ENCODE data around the gene CEND1.

CEND1 gene

GRCh38 chr11:811446-812245 lies 21.8 kb upstream of the CEND1 start:
- no peak for DNase-seq (ENCODE audit: low spot score)

GRCh38 chr11:810040-810567 lies 20.2 kb upstream of the CEND1 start:
- DNase-seq (ENCODE audit: low spot score) = no peak

- peak; percentile 95 for DNase-seq (ENCODE audit: low spot score)
Measured at GRCh38 chr11:809287-810039, 19.6 kb upstream of the CEND1 start, which contains the start of gene RPLP2. RPLP2 (plus strand) TSS chr11:809967; CDS start chr11:810235, 268 bp downstream.

- no peak for DNase-seq (ENCODE audit: low spot score)
Measured at GRCh38 chr11:808427-809286, 18.8 kb upstream of the CEND1 start.

GRCh38 chr11:804599-804964 lies 14.7 kb upstream of the CEND1 start:
- DNase-seq (ENCODE audit: low spot score) = no peak

- no peak for DNase-seq (ENCODE audit: low spot score)
Measured at GRCh38 chr11:803770-804598, 14.1 kb upstream of the CEND1 start.

GRCh38 chr11:803467-803742 lies 13.5 kb upstream of the CEND1 start:
- DNase-seq (ENCODE audit: low spot score) = no peak

- DNase-seq (ENCODE audit: low spot score) = no peak
Measured at GRCh38 chr11:802693-803466, 13.0 kb upstream of the CEND1 start.

- no peak for DNase-seq (ENCODE audit: low spot score)
Measured at GRCh38 chr11:802018-802617, 12.2 kb upstream of the CEND1 start.

- DNase-seq (ENCODE audit: low spot score) = no peak
Measured at GRCh38 chr11:801097-801780, 11.3 kb upstream of the CEND1 start.

GRCh38 chr11:800473-800872 lies 10.6 kb upstream of the CEND1 start:
- DNase-seq (ENCODE audit: low spot score) = no peak

- no peak for DNase-seq (ENCODE audit: low spot score)
Measured at GRCh38 chr11:799641-800316, 9.9 kb upstream of the CEND1 start.

- DNase-seq (ENCODE audit: low spot score) = peak; percentile 69
Measured at GRCh38 chr11:798093-798713, 8.3 kb upstream of the CEND1 start, which contains the start of gene SLC25A22. SLC25A22 (minus strand) TSS chr11:798281; CDS start chr11:795006, 3,275 bp downstream.

GRCh38 chr11:797296-798092 lies 7.6 kb upstream of the CEND1 start:
- peak; percentile 65 for DNase-seq (ENCODE audit: low spot score)

- no peak for DNase-seq (ENCODE audit: low spot score)
Measured at GRCh38 chr11:796565-797295, 6.8 kb upstream of the CEND1 start.

- peak; percentile 86 for DNase-seq (ENCODE audit: low spot score)
Measured at GRCh38 chr11:795634-796564, 6.0 kb upstream of the CEND1 start.

Measured in SW480 (cell line).